Measurements from ENCODE around the gene SNX24. TPM values are rescaled to one million over a fixed set of nuclear protein-coding genes. Genes with fewer than 3 reads are reported as not detected.
"Not testable (repeated sequence)": the region's sequence is repeated elsewhere in the genome, so short reads cannot be mapped to it uniquely, and the experiment has no call there.

Gene SNX24
- total RNA-seq, 1 donor from 2014 or later = 8.2 TPM

GRCh38 chr5:122870219-122870856, 24.9 kb downstream of the SNX24 start:
- ATAC-seq (no peak), DNase-seq (ENCODE audit: low spot score) (no peak)

DNA sequence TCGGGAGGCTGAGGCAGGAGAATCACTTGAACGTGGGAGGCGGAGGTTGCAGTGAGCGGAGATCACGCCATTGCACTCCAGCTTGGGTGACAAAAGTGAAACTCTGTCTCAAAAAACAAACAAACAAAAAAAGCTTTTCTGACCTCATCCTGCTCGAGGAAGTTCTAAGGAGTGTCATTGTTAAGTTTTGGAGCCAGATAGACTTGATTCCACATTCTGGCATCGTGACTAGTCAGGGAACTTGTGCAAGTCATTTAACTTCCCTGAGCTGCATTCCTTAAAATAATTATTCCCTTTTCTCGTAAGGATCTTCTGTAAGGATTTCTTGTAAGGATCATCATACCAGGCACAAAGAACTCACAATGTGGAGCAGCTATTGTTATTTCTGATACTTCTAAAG, 26.2 kb downstream of the SNX24 start:
- DNase-seq (ENCODE audit: low spot score) = no peak
- no peak for ATAC-seq

DNA sequence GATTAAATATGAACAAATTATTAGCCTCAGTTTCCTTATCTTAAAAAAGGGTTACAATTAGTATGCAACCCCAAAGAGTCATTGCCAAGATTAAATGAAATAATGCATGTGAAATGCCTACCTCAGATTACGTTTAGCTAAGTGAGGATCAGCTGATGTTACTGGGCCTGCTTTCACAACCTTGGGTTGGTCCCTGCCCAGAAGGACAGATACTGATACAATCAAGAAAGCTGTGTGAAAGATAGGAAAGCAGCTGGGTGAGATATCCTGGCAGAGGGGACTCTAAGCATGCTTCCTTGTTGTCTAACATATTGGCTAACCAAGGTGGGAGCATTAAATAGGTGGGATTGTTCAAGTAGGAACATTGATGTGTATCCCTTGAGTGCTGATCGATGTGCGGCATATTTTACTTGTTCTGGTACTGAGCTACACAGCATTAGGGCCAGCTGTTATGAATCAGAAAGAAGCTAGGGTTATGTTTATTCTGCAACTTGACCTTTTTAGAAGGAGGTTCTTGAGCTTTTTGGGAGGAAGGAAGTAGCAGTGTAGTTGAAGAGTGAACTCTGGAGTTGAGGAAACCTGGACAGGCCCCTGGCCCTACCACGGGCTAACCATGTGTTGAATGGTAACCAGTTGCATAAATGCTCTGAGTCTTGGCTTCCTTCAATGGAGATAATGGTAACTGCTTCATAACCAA, 28.9 kb downstream of the SNX24 start:
- peak; percentile 18 for ATAC-seq
- no peak for DNase-seq (ENCODE audit: low spot score)

DNA sequence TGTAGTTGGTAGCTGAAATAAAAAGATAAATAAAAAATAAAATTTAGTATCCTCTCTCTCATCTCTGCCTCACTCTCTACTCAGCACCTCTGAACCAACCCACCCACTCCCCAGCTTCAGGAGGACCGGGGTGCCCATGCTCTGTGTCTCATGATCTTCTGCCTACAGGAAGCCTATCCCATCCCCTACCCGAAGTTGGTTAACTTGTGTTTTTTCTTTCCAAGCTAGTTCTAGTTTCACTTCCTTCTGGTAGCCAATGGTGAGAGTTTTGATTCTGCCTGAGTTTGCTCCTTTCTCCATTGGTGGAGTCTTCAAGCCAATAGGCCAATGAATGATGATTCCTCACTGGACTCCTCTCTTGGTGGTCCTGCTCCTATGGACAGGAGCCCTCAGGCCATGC, 32.1 kb downstream of the SNX24 start:
- DNase-seq (ENCODE audit: low spot score) (no peak), ATAC-seq (peak; percentile 30)

DNA sequence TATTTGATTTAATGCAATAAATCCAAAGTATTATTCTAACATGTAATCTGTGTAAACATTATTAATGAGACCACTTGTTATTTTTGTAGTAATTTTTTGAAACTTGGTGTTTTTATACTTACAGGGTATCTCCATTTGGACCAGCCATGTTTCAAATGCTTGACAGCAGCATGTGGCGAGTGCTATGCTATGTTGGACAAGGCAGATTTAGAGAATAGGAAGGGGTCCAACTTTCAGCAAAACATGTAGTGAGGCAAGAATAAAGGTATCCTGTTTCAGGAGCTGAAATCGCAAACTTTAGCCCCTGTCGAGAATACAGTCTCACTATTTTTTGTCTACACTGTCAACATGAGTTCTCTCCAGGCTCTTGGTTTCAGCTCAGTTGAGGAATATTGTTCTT, 33.7 kb downstream of the SNX24 start:
- ATAC-seq = no peak
- no peak for DNase-seq (ENCODE audit: low spot score)

DNA sequence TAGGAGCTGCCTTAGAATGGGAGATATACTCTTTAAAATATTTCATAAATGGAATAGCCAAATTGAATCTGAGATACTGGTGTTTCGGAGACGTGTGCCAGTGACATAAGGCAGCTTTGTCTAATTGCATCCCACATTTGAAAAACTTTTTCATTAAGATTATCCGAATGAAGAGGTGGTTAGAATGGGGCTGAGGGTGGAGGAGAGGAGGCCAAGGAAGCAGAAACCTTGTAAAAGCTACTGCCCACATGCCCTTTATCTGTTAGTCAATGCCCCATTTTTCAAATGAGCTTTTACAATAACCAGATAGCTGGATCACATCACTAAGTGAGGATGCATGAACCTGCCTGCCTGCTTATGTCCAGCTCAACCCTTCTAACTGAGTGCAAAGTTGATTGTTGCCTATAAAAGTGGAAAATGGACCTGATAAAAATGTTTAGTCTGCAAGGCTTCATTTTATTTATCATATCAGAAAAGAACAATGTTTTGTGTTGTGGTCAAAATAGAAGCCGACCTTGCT, 34.8 kb downstream of the SNX24 start:
- ATAC-seq (no peak), DNase-seq (ENCODE audit: low spot score) (no peak)

DNA sequence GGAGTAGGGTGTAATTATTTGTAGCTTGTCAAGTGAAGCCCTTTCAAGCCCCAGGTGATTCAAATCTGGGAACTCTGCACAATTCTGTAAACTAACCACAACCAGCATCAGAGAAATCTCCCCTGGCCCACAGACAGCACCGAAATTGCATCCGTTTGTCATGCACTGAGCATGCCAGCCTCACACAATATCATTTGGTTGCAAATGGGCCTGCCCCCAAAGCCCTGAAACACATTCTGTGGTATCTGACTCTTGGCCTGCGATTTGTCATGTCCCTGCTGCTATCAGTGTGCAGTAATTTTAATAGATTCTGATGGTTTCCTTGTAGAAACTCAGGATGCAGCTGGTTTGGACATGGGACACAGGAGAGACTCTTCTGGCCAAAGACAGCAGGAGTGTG, 35.3 kb downstream of the SNX24 start:
- DNase-seq (ENCODE audit: low spot score) (no peak), ATAC-seq (no peak)

GRCh38 chr5:122882831-122883230, 37.4 kb downstream of the SNX24 start:
- ATAC-seq (no peak), DNase-seq (ENCODE audit: low spot score) (no peak)

DNA sequence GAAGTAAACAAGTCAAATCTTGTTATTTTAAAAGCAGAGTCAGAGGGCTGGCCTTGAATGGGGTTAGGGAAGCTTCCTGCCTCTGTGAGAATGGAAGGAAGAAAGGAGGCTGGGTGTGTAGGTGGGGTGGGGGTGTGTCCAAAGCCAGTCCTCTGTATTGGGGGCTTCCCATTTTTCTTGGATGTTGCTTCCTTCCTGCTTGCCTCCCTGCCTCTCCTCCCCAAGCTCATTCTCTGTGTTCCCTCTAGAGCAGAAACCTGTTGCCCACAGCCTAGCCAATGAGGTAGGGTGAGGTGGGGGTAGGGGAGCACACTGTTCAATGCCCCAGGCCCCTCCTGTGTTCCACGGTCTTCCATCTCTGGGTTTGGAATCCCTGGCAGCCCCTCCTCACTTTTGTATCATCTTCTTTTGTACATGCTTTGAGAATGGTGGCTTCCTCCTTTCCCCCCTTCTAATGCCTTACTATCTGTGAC, 39.7 kb downstream of the SNX24 start:
- ATAC-seq (no peak), DNase-seq (ENCODE audit: low spot score) (no peak)

GRCh38 chr5:122885891-122886290, 40.5 kb downstream of the SNX24 start:
- ATAC-seq (no peak), DNase-seq (ENCODE audit: low spot score) (no peak)

- DNase-seq (ENCODE audit: low spot score) = no peak
- ATAC-seq = no peak
These were observed 49.7 kb downstream of the SNX24 start for GRCh38 chr5:122895141-122895540.

GRCh38 chr5:122896598-122897282, 51.3 kb downstream of the SNX24 start:
- DNase-seq (ENCODE audit: low spot score) (no peak), ATAC-seq (peak; percentile 63)

DNA sequence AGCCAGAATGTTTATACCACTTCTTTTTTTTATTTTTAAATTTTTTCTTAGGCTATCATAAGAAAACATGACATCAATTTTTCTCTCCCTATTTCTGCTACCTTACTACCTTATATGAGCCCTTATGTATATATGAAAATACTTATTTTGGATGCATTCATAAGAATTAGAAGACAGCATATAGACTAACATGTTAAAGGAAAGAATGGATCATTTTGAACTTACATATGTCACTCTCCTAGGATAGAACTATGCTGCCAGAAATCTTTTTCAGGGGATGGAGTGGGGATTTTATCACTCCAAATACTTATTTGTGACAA, 51.8 kb downstream of the SNX24 start:
- ATAC-seq (no peak), DNase-seq (ENCODE audit: low spot score) (no peak)

- no peak for DNase-seq (ENCODE audit: low spot score)
- ATAC-seq = no peak
These were observed 55.9 kb downstream of the SNX24 start for GRCh38 chr5:122901346-122901745.

DNA sequence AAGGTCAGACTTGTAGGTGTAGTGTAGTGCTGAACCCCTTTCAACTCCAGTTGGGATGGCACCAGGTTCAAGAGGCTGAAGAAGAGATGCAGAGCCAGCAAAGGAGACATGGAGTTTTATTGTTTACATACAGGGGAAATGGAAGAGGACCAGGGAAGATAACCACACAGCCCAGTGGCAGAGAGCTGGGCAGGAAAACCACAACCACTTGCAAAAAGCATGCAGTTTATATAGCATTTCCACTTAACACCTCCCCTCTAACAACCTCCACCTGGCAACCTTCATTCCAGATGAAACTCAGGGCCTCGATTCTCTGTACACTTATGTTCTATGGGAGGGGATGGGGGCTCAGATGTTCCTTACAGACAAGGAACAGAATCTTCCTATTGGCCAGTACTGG, 56.9 kb downstream of the SNX24 start:
- DNase-seq (ENCODE audit: low spot score) (no peak), ATAC-seq (no peak)

DNA sequence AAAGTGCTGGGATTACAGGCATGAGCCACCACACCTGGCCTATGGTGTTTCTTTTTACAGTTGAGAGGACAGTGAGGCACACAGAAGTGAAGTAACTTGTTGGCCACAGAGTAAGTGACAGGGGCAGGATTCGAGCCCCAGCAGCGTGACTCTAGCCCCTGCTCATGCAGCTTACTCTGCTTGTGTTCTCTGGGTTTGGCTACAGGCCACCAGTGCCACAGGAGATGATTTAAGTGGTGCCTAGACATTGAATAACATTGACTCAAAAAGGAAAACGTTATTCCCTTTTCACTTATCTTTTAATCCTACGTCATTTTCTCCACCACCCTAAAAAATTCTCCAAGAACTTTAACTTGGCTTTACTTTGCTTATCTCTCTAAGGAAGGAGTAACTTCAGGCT, 61.4 kb downstream of the SNX24 start:
- DNase-seq (ENCODE audit: low spot score) = no peak

DNA sequence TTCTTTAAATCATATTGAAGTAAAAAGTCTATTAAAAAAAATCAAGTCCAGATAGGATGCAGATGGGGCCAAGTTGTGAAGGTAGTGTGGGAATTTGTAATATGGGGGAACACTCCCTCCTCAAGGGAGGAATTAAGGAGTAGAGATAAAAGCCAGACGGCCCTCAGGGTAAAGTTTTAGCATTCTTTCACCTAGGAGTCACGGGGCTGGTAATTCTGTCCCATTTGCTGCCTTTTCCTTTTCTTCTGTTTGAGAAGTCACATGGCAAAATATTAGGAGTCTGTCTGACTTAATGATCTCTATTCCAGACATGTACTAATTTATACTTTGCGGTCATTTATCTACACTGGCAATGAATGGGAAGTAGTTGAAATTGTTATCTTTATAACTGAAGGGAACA, 61.9 kb downstream of the SNX24 start:
- DNase-seq (ENCODE audit: low spot score) (no peak), ATAC-seq (no peak)

More for the DNA sequence above, 61.4 kb downstream of the SNX24 start:
- no peak for ATAC-seq

- no peak for DNase-seq (ENCODE audit: low spot score)
- no peak for ATAC-seq
These were observed 62.7 kb downstream of the SNX24 start for GRCh38 chr5:122908108-122908507.

DNA sequence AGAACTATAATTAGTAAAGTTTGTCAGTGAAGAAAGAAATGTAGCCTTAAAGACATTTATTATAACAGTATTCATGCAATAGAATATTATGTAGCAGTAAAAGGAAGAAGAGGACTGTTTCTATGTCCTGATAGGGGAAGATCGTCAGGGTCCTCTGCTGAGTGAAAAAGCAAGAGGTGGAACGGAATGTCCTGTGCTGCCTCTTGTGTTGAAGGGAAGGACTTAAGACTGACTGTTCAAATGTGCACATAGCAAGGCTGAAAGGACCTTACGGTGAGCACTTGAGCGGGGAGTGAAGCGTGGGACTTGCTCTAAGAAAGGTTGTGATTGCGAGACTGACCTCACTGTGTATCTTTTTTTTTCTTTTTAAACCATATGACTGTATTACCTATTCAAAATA, 63.2 kb downstream of the SNX24 start:
- ATAC-seq (no peak), DNase-seq (ENCODE audit: low spot score) (no peak)

DNA sequence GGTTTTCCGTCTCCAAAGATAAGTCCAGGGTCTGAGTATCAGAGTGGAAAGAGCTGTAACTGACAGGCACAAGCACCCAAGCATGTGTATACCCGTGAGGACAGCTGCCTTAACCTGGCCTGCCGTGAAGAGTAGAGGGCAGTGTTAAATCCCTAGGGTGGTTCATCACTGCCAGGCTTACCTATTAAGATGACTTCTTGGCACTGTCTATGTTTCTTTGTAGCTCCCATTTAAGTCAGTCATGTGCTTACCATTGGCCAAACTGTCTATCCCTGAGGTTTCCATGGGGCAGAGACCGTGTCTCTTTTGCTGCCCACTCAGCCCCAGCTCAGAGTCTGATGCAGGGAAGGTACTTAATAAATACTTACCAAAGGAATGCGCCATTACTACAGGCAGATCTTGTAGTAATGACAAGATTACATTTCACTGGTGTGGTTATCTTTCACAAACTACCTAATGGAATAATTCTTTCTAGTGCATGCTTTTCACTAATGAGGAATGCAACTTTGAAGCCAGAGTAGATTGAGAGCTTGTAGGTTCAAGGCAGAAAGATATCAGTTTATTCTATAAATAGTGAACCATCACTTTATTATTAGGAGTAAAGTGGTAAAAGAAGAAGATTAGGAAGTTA, 64.2 kb downstream of the SNX24 start:
- ATAC-seq = no peak

GRCh38 chr5:122913436-122913835, 68.0 kb downstream of the SNX24 start:
- not testable (repeated sequence) for ATAC-seq

More for the DNA sequence above, 64.2 kb downstream of the SNX24 start:
- DNase-seq (ENCODE audit: low spot score) = no peak

More at GRCh38 chr5:122913436-122913835, 68.0 kb downstream of the SNX24 start:
- not testable (repeated sequence) for DNase-seq (ENCODE audit: low spot score)

Measured in left lobe of liver (tissue), 2 donors.